Activated naive CD4-positive, alpha-beta T cell (primary cell): ENCODE results near the gene EEF2KMT.
A peak's percentile ranks its signal among the peaks of the same experiment; 100 is the strongest.
"Not testable (repeated sequence)": the region's sequence is repeated elsewhere in the genome, so short reads cannot be mapped to it uniquely, and the experiment has no call there.

ENCODE experiments used
- DNase-seq, 4 experiments: peaks; one replicate each; lab custom pipeline; 2025; lab: John Stamatoyannopoulos, UW

Gene EEF2KMT

GRCh38 chr16:5097470-5098220 lies at the start of gene EEF2KMT:
Gene EEF2KMT, minus strand, starts transcription at chr16:5097795. Its CDS starts 56 bp downstream, at chr16:5097739.
- peak; percentile 79 to 91 (median 84) for DNase-seq

GRCh38 chr16:5144621-5144956 lies 47.0 kb upstream of the EEF2KMT start:
- DNase-seq = not testable (repeated sequence)

- no peak for DNase-seq
Observed at GRCh38 chr16:5143761-5144620, 46.4 kb upstream of the EEF2KMT start.

GRCh38 chr16:5140151-5140550 lies 42.6 kb upstream of the EEF2KMT start:
- DNase-seq = not testable (repeated sequence)

GRCh38 chr16:5134739-5135452 lies 37.3 kb upstream of the EEF2KMT start:
- DNase-seq = not testable (repeated sequence)

- not testable (repeated sequence) for DNase-seq
Observed at GRCh38 chr16:5132915-5133600, 35.5 kb upstream of the EEF2KMT start.

- not testable (repeated sequence) for DNase-seq
Observed at GRCh38 chr16:5131467-5132004, 33.9 kb upstream of the EEF2KMT start.

GRCh38 chr16:5117300-5118087 lies 19.9 kb upstream of the EEF2KMT start:
- DNase-seq = peak in 2 of 4 experiments; percentile 17 to 43

GRCh38 chr16:5116780-5117295 lies 19.2 kb upstream of the EEF2KMT start:
- DNase-seq = not testable (repeated sequence)

- not testable (repeated sequence) for DNase-seq
Observed at GRCh38 chr16:5110933-5111332, 13.3 kb upstream of the EEF2KMT start.

- no peak for DNase-seq
Observed at GRCh38 chr16:5108505-5109158, 11.0 kb upstream of the EEF2KMT start.

GRCh38 chr16:5105039-5105438 lies 7.4 kb upstream of the EEF2KMT start:
- DNase-seq = not testable (repeated sequence)

- DNase-seq = not testable (repeated sequence)
Observed at GRCh38 chr16:5103296-5104032, 5.9 kb upstream of the EEF2KMT start.

- DNase-seq = not testable (repeated sequence)
Observed at GRCh38 chr16:5099174-5099573, 1.6 kb upstream of the EEF2KMT start.

- DNase-seq = peak in 3 of 4 experiments; percentile 23 to 96 (median 87)
Observed at GRCh38 chr16:5098221-5099159, 895 bp upstream of the EEF2KMT start.

- peak in 2 of 4 experiments; percentile 19 to 45 for DNase-seq
Observed at GRCh38 chr16:5097061-5097469, 530 bp downstream of the EEF2KMT start.

- DNase-seq = not testable (repeated sequence)
Observed at GRCh38 chr16:5096437-5097060, 1.0 kb downstream of the EEF2KMT start.
